A549 (cell line): Measurements from ENCODE around the gene WASHC2C. TPM values are rescaled to one million over a fixed set of nuclear protein-coding genes. Genes with fewer than 3 reads are reported as not detected.

Experiments
- polyA plus RNA-seq, 4 experiments: library from polyadenylated mRNA; depleted of rRNA in 3 of 4; stranded (reverse); fragments of >200 nt; fragmentation: RNase III in 1 of 4; extraction: RNeasy Plus Mini Kit Qiagen cat#74134 plus additional on column Dnase treatment in 1 of 4; gene quantifications; 2 replicates in 3 of 4; 3 replicates in 1 of 4; pipeline ENCODE4 v1.2.3, GENCODE V29; 2011 to 2017
- small RNA-seq, 6 experiments: library from RNA; depleted of rRNA; stranded (forward); fragments of <200 nt; gene quantifications; one replicate each; pipeline ENCODE3, GENCODE V24; 2012

The WASHC2C gene
- polyA plus RNA-seq, 2 of the 4 experiments (the other 2 are of a cell fraction) = 24.7 to 38.7 TPM

Small RNA genes within 50 kb of the gene (small RNA-seq; reads per million reads assigned to genes)
- gene AC012044.1 = 0 reads per million in 6 experiments

Other genes starting within 250 kb of the WASHC2C start
- 7.4 and 7.7 TPM in 2 replicates for gene ZFAND4, start 54.5 kb upstream of the WASHC2C start, polyA plus RNA-seq (2011; rRNA removed)
- gene ZFAND4, start 54.5 kb upstream of the WASHC2C start, polyA plus RNA-seq (2017; fragmentation: RNase III; extraction: RNeasy Plus Mini Kit Qiagen cat#74134 plus additional on column Dnase treatment) = 2.9 to 4.5 TPM (median 3.7 TPM) in 3 replicates
- gene AGAP4, start 120.2 kb downstream of the WASHC2C start, polyA plus RNA-seq (2011; rRNA removed) = 12.2 TPM in 2 replicates
- 6.3 to 7.7 TPM (median 6.4 TPM) in 3 replicates for gene AGAP4, start 120.2 kb downstream of the WASHC2C start, polyA plus RNA-seq (2017; fragmentation: RNase III; extraction: RNeasy Plus Mini Kit Qiagen cat#74134 plus additional on column Dnase treatment)
- gene TIMM23, start 245.2 kb downstream of the WASHC2C start, polyA plus RNA-seq (2011; rRNA removed) = 176 and 202 TPM in 2 replicates
- gene TIMM23, start 245.2 kb downstream of the WASHC2C start, polyA plus RNA-seq (2017; fragmentation: RNase III; extraction: RNeasy Plus Mini Kit Qiagen cat#74134 plus additional on column Dnase treatment) = 133 to 148 TPM (median 134 TPM) in 3 replicates